Activated T-cell treated with anti-CD3 and anti-CD28 coated beads, Interleukin-2, amount 50 U/mL, for 24 hours (primary cell): Measurements from ENCODE around the gene DCAF12.
A peak's percentile ranks its signal among the peaks of the same experiment; 100 is the strongest.

Source experiments
- DNase-seq: peaks from one replicate; pipeline ENCODE4 v3.0.0-alpha.2; 2020
- H3K27ac Mint-ChIP-seq: 2 replicates; pipeline ENCODE4 v1.8.0; 2020; ENCODE audit warnings: mild to moderate bottlenecking, mixed read lengths
- H3K27me3 Mint-ChIP-seq: 2 replicates; pipeline ENCODE4 v1.8.0; 2020; ENCODE audit warnings: mixed read lengths
- H3K36me3 Mint-ChIP-seq: 2 replicates; pipeline ENCODE4 v1.8.0; 2020; ENCODE audit warnings: low read depth, mixed read lengths
- H3K4me1 Mint-ChIP-seq: 2 replicates; pipeline ENCODE4 v1.8.0; 2020; ENCODE audit warnings: low read depth, mixed read lengths
- H3K4me3 Mint-ChIP-seq: 2 replicates; pipeline ENCODE4 v1.8.0; 2020; ENCODE audit warnings: mild to moderate bottlenecking, moderate library complexity, mixed read lengths
- H3K9me3 Mint-ChIP-seq: 2 replicates; pipeline ENCODE4 v1.8.0; 2020; ENCODE audit warnings: mixed read lengths

Gene DCAF12

GRCh38 chr9:34126207-34127034, at the start of gene DCAF12:
Gene DCAF12 (minus strand): TSS chr9:34126698. CDS start chr9:34126431, 267 bp downstream.
- Mint-ChIP-seq H3K27ac (peak within 1 kb of the TSS; percentile 98), H3K27me3 (no peaks in the 10 kb centered on the region), H3K4me3 (peak within 1 kb of the TSS; percentile 94), H3K36me3 (peaks cover 52% of the 10 kb centered on the region), H3K9me3 (no peaks in the 10 kb centered on the region), H3K4me1 (peaks cover 41% of the 10 kb centered on the region)
- DNase-seq: peak; percentile 91

GRCh38 chr9:34176089-34176488, 49.6 kb upstream of the DCAF12 start:
- no peak for DNase-seq
- Mint-ChIP-seq H3K9me3 (no peaks in the 10 kb centered on the region), H3K36me3 (peaks cover 16% of the 10 kb centered on the region), H3K27ac (no peak overlapping the region), H3K4me3 (no peak overlapping the region), H3K27me3 (no peaks in the 10 kb centered on the region), H3K4me1 (peaks cover 26% of the 10 kb centered on the region)

GRCh38 chr9:34171753-34172535, 45.4 kb upstream of the DCAF12 start:
- DNase-seq: no peak
- Mint-ChIP-seq H3K4me1 (peaks cover 12% of the 10 kb centered on the region), H3K27me3 (no peaks in the 10 kb centered on the region), H3K36me3 (no peaks in the 10 kb centered on the region), H3K9me3 (no peaks in the 10 kb centered on the region), H3K4me3 (peak overlapping the region; percentile 25), H3K27ac (peak overlapping the region; percentile 61)

- Mint-ChIP-seq H3K36me3 (no peaks in the 10 kb centered on the region), H3K4me3 (no peak overlapping the region), H3K27me3 (no peaks in the 10 kb centered on the region), H3K4me1 (peaks cover 8% of the 10 kb centered on the region), H3K9me3 (no peaks in the 10 kb centered on the region), H3K27ac (no peak overlapping the region)
- no peak for DNase-seq
Measured at GRCh38 chr9:34170237-34170991, 43.9 kb upstream of the DCAF12 start.

GRCh38 chr9:34169125-34169524, 42.6 kb upstream of the DCAF12 start:
- Mint-ChIP-seq H3K27ac (no peak overlapping the region), H3K27me3 (no peaks in the 10 kb centered on the region), H3K4me1 (peaks cover 8% of the 10 kb centered on the region), H3K4me3 (no peak overlapping the region), H3K9me3 (no peaks in the 10 kb centered on the region), H3K36me3 (no peaks in the 10 kb centered on the region)
- no peak for DNase-seq

- Mint-ChIP-seq H3K36me3 (no peaks in the 10 kb centered on the region), H3K4me1 (no peaks in the 10 kb centered on the region), H3K9me3 (no peaks in the 10 kb centered on the region), H3K27me3 (no peaks in the 10 kb centered on the region), H3K27ac (no peak overlapping the region), H3K4me3 (no peak overlapping the region)
- no peak for DNase-seq
Measured at GRCh38 chr9:34163434-34163833, 36.9 kb upstream of the DCAF12 start.

- no peak for DNase-seq
- Mint-ChIP-seq H3K36me3 (no peaks in the 10 kb centered on the region), H3K27me3 (no peaks in the 10 kb centered on the region), H3K9me3 (no peaks in the 10 kb centered on the region), H3K27ac (no peak overlapping the region), H3K4me1 (no peaks in the 10 kb centered on the region), H3K4me3 (no peak overlapping the region)
Measured at GRCh38 chr9:34158362-34158869, 31.9 kb upstream of the DCAF12 start.

- Mint-ChIP-seq H3K27me3 (no peaks in the 10 kb centered on the region), H3K27ac (no peak overlapping the region), H3K36me3 (no peaks in the 10 kb centered on the region), H3K9me3 (no peaks in the 10 kb centered on the region), H3K4me3 (no peak overlapping the region), H3K4me1 (no peaks in the 10 kb centered on the region)
- DNase-seq: no peak
Measured at GRCh38 chr9:34157898-34158297, 31.4 kb upstream of the DCAF12 start.

- Mint-ChIP-seq H3K27me3 (no peaks in the 10 kb centered on the region), H3K36me3 (no peaks in the 10 kb centered on the region), H3K27ac (no peak overlapping the region), H3K4me1 (no peaks in the 10 kb centered on the region), H3K4me3 (no peak overlapping the region), H3K9me3 (no peaks in the 10 kb centered on the region)
- no peak for DNase-seq
Measured at GRCh38 chr9:34157318-34157717, 30.8 kb upstream of the DCAF12 start.

- Mint-ChIP-seq H3K27ac (no peak overlapping the region), H3K4me1 (no peaks in the 10 kb centered on the region), H3K27me3 (no peaks in the 10 kb centered on the region), H3K9me3 (no peaks in the 10 kb centered on the region), H3K4me3 (no peak overlapping the region), H3K36me3 (no peaks in the 10 kb centered on the region)
- no peak for DNase-seq
Measured at GRCh38 chr9:34154057-34154456, 27.6 kb upstream of the DCAF12 start.

GRCh38 chr9:34151398-34151797, 24.9 kb upstream of the DCAF12 start:
- H3K27me3 Mint-ChIP-seq: no peaks in the 10 kb centered on the region
- no peak overlapping the region for H3K27ac Mint-ChIP-seq
- H3K9me3 Mint-ChIP-seq: no peaks in the 10 kb centered on the region
- H3K4me1 Mint-ChIP-seq: no peaks in the 10 kb centered on the region
- DNase-seq: no peak
- H3K4me3 Mint-ChIP-seq: no peak overlapping the region
- H3K36me3 Mint-ChIP-seq: no peaks in the 10 kb centered on the region

- Mint-ChIP-seq H3K27ac (no peak overlapping the region), H3K4me1 (no peaks in the 10 kb centered on the region), H3K4me3 (no peak overlapping the region), H3K27me3 (no peaks in the 10 kb centered on the region), H3K9me3 (no peaks in the 10 kb centered on the region), H3K36me3 (no peaks in the 10 kb centered on the region)
- no peak for DNase-seq
Measured at GRCh38 chr9:34145165-34145564, 18.7 kb upstream of the DCAF12 start.

GRCh38 chr9:34143116-34143515, 16.6 kb upstream of the DCAF12 start:
- Mint-ChIP-seq H3K9me3 (no peaks in the 10 kb centered on the region), H3K36me3 (no peaks in the 10 kb centered on the region), H3K27me3 (no peaks in the 10 kb centered on the region), H3K4me3 (no peak overlapping the region), H3K27ac (no peak overlapping the region), H3K4me1 (peaks cover 2% of the 10 kb centered on the region)
- DNase-seq: no peak

- H3K4me3 Mint-ChIP-seq: no peak overlapping the region
- H3K4me1 Mint-ChIP-seq: peaks cover 2% of the 10 kb centered on the region
- no peaks in the 10 kb centered on the region for H3K36me3 Mint-ChIP-seq
- H3K9me3 Mint-ChIP-seq: no peaks in the 10 kb centered on the region
- H3K27ac Mint-ChIP-seq: no peak overlapping the region
- no peak for DNase-seq
- H3K27me3 Mint-ChIP-seq: no peaks in the 10 kb centered on the region
Measured at GRCh38 chr9:34140853-34141252, 14.4 kb upstream of the DCAF12 start.
